ENCODE measurements around the gene STK25. TPM values are rescaled to one million over a fixed set of nuclear protein-coding genes. Genes with fewer than 3 reads are reported as not detected.

Gene STK25
- total and polyA plus RNA-seq, 2 experiments from 2014 or later: 125 to 304 TPM

GRCh38 chr2:241468476-241468781 lies 40.0 kb downstream of the STK25 start:
- Mint-ChIP-seq H3K27ac (no peak overlapping the region), H3K36me3 (ENCODE audit: low read depth) (no peaks in the 10 kb centered on the region), H3K9me3 (peaks cover 21% of the 10 kb centered on the region), H3K4me1 (peaks cover 3% of the 10 kb centered on the region), H3K4me3 (no peak overlapping the region), H3K27me3 (ENCODE audit: insufficient read depth, low read depth, poor library complexity) (peaks cover 22% of the 10 kb centered on the region)
- H3F3A ChIP-seq (replicated peaks; ENCODE audit: low read depth): no peaks in the 10 kb centered on the region
- no peaks in the 10 kb centered on the region for H3K27me3 ChIP-seq (ENCODE audit: insufficient read depth)
- no peak overlapping the region for H3K4me3 ChIP-seq
- H3K4me2 ChIP-seq: no peak overlapping the region
- no peak for ATAC-seq
- no peaks in the 10 kb centered on the region for H3K79me2 ChIP-seq (replicated peaks; ENCODE audit: insufficient read depth)
- no peaks in the 10 kb centered on the region for H3K36me3 ChIP-seq (ENCODE audit: insufficient read depth)
- H3K27ac ChIP-seq (ENCODE audit: low read depth): no peak overlapping the region
- H3K9me2 ChIP-seq (ENCODE audit: insufficient read depth): no peaks in the 10 kb centered on the region
- no peak overlapping the region for H2AFZ ChIP-seq
- H4K20me1 ChIP-seq (replicated peaks; ENCODE audit: insufficient read depth): no peaks in the 10 kb centered on the region
- DNase-seq (ENCODE audit: low spot score): no peak
- no peak for TF ChIP-seq CREB1 (CRISPR knock-in tag; IDR thresholded peaks at IDR 0.05; ENCODE audit: low read depth)
- no peak for TF ChIP-seq STAT1 (IDR thresholded peaks at IDR 0.05; ENCODE audit: unreplicated experiment)
- H3K4me1 ChIP-seq (ENCODE audit: insufficient read depth): no peaks in the 10 kb centered on the region

- no peak for ATAC-seq
- no peak for DNase-seq (ENCODE audit: low spot score)
These were observed 40.5 kb downstream of the STK25 start for GRCh38 chr2:241467777-241468475.

More at GRCh38 chr2:241467777-241468475, 40.5 kb downstream of the STK25 start:
- TF ChIP-seq ETS1 (IDR thresholded peaks at IDR 0.05) (no peak), EZH2phosphoT487 (IDR thresholded peaks at IDR 0.05; ENCODE audit: unreplicated experiment) (no peak), JUNB (IDR thresholded peaks at IDR 0.05; ENCODE audit: unreplicated experiment) (no peak), STAT1 (IDR thresholded peaks at IDR 0.05; ENCODE audit: unreplicated experiment) (no peak), REST (IDR thresholded peaks at IDR 0.05; ENCODE audit: unreplicated experiment) (no peak), CREB1 (CRISPR knock-in tag; IDR thresholded peaks at IDR 0.05; ENCODE audit: low read depth) (no peak), ZNF462 (CRISPR knock-in tag; IDR thresholded peaks at IDR 0.05) (no peak), POLR2AphosphoS5 (IDR thresholded peaks at IDR 0.05; ENCODE audit: low read depth) (no peak), EZH2 (IDR thresholded peaks at IDR 0.05; ENCODE audit: low read depth, unreplicated experiment) (no peak), ZNF331 (CRISPR knock-in tag; IDR thresholded peaks at IDR 0.05; ENCODE audit: low read depth) (no peak)
- Mint-ChIP-seq H3K36me3 (ENCODE audit: low read depth) (no peaks in the 10 kb centered on the region), H3K4me3 (no peak overlapping the region), H3K27me3 (ENCODE audit: insufficient read depth, low read depth, poor library complexity) (peaks cover 19% of the 10 kb centered on the region), H3K27ac (no peak overlapping the region), H3K9me3 (peaks cover 16% of the 10 kb centered on the region), H3K4me1 (peaks cover 3% of the 10 kb centered on the region)
- no peaks in the 10 kb centered on the region for H3K9me2 ChIP-seq (ENCODE audit: insufficient read depth)
- H3K27me3 ChIP-seq (ENCODE audit: insufficient read depth): no peaks in the 10 kb centered on the region
- H4K20me1 ChIP-seq (replicated peaks; ENCODE audit: insufficient read depth): no peaks in the 10 kb centered on the region
- H3K36me3 ChIP-seq (ENCODE audit: insufficient read depth): no peaks in the 10 kb centered on the region
- no peak overlapping the region for H3K4me2 ChIP-seq
- no peak overlapping the region for H2AFZ ChIP-seq
- H3K27ac ChIP-seq (ENCODE audit: low read depth): no peak overlapping the region
- no peaks in the 10 kb centered on the region for H3K79me2 ChIP-seq (replicated peaks; ENCODE audit: insufficient read depth)
- H3K4me1 ChIP-seq (ENCODE audit: insufficient read depth): no peaks in the 10 kb centered on the region
- no peaks in the 10 kb centered on the region for H3F3A ChIP-seq (replicated peaks; ENCODE audit: low read depth)
- H3K4me3 ChIP-seq: no peak overlapping the region
